ENCODE data around the gene C2orf92.

DNA sequence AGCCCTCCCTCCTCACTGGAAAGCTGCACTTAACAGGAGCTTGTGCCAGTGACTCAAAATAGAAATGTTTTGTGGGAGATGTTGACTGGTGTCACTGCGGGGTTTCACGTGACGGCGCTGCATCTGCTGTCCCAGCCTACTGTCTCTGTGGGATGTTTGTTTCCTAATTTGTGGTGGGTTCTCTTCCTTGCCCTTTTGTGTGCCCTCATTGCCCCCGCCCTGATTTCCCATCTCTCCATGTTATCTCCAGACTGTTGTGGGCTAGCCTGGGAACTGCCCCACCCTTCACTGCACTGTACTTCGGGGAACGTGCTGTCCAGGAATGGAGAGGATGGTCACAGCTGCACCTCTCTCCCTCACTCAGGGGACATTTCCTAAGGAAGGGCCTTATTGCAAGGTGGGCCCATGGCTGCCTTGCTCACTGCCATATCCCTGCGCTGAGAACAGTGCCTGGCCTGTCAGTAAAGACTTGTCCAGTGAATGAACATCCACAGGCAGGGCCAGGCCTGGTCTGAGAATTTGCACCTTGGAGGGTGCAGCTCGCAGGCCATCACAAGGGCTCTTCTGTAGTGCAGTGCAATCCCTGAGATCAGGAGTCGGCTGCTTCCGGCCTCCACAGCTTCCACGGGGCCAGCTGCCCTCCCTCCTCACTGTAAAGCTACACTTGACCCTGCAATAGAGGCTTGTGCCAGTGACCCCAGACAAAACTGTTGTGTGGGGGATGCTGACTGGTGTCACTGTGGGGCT lies 61.9 kb downstream of the C2orf92 start:
- TF ChIP-seq, protein P1, sequence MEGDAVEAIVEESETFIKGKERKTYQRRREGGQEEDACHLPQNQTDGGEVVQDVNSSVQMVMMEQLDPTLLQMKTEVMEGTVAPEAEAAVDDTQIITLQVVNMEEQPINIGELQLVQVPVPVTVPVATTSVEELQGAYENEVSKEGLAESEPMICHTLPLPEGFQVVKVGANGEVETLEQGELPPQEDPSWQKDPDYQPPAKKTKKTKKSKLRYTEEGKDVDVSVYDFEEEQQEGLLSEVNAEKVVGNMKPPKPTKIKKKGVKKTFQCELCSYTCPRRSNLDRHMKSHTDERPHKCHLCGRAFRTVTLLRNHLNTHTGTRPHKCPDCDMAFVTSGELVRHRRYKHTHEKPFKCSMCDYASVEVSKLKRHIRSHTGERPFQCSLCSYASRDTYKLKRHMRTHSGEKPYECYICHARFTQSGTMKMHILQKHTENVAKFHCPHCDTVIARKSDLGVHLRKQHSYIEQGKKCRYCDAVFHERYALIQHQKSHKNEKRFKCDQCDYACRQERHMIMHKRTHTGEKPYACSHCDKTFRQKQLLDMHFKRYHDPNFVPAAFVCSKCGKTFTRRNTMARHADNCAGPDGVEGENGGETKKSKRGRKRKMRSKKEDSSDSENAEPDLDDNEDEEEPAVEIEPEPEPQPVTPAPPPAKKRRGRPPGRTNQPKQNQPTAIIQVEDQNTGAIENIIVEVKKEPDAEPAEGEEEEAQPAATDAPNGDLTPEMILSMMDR (IDR thresholded peaks at IDR 0.05; ENCODE audit: low read length): no peak
- TF ChIP-seq EZH2 (optimal IDR thresholded peaks at IDR 0.05; ENCODE audit: low read depth, low read length): no peak
